ENCODE results near the gene TMEM232.
"Not testable (repeated sequence)": the region's sequence is repeated elsewhere in the genome, so short reads cannot be mapped to it uniquely, and the experiment has no call there.

Gene TMEM232

DNA sequence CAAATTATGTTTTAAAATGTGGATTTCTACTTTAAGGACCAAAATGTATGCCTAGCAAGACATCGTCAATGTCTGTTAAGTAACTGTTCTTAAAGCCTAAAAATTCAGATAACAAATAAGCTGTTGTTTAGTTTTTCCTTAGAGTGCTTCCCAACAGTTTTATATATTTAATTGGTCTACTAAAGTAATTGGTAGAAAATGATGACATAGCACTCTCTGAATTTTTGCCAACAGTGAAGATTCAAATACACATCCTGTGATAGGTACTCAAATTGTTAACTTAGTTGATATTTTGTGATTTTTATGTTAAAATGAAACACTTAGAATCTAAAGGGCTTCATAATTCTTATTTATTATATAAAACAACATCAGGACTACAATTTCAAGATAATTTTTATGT, 107.5 kb downstream of the TMEM232 start:
- DNase-seq: no peak

DNA sequence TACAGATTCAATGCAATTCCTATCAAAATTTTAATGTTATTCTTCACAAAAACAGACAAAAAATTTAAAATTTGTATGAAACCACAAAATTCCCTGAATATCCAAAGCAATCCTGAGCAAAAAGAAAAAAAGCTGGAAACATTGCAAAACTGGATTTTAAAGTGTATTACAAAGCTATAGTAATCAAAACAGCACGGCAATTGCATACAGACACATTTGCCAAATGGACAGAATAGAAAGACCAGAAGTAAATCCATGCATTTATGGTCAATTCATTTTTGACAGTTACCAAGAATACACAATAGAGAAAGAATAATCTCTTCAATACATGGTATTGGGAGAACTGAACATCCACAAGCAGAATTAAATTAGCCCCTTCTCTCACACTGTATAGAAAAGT, 110.5 kb downstream of the TMEM232 start:
- no peak for DNase-seq

DNA sequence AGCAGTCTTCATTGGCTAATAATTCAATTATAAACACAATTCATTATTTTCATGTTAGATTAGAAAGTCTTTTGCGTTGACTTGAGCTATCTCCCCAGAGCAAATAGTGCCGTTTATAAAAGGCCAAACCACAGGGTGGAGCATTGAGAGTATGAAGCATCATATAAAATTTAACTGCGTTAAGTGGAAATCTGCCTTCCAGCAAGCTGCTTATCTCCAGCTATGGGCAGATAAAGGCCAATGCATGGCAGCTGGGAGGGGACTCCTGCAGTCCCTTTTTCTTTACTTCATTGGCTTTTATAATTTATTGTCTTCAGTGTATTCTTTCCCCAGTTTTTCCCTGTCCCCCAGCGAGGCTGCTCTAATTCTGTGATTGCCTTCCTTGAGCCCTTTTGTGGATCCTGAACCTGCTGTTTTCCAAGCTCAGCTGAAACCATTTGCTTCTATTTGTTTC, 113.7 kb downstream of the TMEM232 start:
- no peak for DNase-seq

DNA sequence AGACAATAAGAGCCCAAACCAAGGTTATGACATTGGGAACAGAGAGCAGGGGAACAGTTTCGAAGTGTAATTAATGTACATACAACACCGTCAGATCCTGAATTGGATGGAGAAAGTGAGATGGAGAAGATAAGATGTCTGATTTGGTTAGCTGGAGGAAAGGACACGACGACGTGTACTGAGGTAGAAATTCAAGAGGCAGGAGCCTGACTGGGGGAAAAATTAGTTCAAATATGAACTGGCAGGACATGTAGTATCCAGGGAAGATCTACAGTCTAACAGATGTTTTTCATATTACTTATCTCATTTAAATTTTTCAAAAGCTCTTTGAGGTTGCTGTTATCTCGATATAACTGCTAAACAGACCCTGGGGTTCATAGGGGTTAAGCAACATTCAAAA, 114.7 kb downstream of the TMEM232 start:
- no peak for DNase-seq

DNA sequence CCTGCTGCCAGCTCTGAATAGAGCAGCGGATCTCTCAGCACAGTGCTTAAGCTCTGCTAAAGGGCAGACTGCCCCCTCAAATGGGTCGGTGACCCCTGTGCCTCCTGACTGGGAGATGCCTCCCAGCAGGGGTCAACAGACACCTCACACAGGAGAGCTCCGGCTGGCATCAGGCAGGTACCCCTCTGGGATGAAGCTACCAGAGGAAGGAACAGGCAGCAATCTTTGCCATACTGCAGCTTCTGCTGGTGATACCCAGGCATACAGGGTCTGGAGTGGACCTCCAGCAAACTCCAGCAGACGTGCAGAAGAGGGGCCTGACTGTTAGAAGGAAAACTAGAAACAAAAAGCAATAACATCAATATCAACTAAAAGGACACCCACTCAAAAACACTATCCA, 131.6 kb downstream of the TMEM232 start:
- DNase-seq: no peak

DNA sequence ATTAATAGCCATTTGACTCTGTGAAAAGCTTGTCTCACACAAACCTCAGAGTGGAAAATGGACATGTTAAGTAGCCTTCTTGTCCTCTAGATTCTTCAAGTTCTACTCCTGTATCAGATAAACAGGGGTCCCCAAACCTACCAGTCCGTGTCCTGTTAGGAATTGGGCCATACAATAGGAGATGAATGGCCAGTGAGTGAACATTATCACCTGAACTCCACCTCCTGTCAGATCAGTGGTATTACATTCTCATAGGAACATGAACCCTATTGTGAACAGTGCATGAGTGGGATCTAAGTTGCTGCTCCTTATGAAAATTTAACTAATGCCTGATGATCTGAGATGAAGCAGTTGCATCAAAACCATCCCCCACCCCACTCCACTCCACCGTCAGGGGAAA, 136.3 kb downstream of the TMEM232 start:
- no peak for DNase-seq

DNA sequence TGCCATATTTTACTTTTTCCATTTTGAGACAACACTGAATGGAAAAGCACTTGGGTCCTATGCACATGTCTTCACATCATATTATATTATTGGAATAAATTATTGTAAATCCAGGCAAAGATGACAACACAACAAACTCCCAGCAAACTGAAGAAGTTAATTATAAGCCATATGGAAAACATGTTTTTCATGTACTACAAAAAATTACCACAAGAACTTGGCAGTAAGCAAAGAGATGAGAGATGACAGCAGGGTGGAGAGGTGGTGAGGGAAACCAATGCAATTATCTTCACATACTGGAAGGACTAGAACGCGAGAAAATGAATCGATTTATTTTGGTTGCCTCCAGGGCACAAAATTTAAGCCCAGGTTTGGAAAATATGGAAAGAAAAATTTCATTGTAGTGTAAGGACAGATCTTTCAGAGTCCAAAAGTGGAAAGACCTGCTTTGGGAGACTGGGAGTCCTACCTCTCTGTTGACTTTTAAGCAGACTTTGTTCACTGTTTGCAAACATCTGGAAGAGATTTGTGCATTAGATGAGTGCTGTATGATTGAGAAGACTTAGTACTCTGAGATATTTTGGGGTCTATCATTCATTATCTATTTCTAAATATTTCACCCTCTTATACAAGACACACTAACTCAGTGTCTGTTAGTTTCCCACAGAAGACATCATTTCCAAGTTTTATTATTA, 138.0 kb downstream of the TMEM232 start:
- DNase-seq: no peak

DNA sequence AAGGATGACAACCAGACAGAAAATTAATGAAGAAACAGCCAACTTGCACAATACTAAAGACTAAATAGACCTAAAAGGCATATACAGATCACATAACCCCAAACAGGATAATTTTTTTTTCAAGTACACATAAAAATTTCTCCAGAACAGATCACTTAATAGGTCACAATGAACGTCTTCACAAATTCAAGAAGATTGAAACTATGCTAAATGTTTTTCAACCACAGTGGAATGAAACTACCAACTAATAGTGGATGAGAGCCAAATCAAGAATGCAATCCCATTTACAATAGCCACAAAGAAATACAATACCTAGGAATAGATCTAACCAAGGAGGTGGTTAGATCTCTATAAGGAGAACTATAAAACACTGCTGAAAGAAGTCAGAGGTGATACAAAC, 145.8 kb downstream of the TMEM232 start:
- no peak for DNase-seq

DNA sequence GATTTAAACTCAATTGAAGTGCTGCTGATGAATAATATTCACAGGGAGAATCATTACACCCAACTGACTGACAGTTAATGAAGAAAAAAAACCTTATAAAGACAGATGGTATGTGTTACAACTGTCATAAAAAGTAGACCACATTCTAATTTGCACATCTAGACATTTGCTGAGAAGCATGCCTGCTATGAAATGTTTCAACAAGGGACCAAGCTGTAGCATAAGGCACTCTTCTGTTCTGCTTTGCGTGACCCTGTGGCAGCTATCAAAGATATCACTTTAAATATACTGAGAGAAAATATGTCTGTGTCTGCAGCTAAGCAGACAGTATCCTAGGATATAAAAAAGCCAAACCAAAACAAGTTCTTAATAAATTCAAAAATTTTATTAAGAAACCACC, 153.7 kb downstream of the TMEM232 start:
- no peak for DNase-seq

DNA sequence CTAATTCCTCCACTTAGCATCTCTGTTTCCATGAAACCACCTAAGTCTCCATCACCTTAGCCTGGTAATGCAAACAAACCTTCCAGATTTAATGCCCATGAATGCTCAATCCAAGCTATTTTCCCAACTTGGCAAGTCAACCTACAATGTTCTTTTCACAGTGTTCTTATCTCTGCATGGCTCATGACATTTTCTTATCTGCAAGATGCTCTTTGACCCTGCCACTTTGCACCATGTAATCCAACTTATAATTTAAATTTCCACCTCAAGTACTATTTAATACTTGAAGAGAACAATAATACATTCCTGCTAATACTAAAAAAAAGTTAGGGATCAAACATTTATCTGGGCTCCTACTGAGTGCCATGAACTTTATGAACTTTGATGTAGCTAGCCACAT, 164.3 kb downstream of the TMEM232 start:
- no peak for DNase-seq

DNA sequence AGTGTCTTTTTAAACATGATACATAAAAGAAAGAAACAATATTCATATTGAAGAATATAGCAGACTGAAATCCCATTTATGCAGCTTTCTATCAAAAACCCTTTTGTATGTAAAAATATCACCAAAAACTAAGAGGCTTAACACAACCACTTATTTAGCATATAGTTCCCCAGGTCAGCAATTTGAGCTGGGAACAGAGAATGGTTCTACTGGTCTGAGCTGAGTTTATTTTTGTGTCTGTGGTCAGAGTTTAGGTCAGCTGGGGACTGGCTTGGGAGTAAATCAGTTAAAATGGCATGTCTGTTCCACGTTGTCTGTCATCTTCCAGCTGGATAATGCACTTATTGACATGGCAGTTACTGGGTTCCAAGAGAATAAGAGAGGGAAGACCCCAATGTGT, 165.0 kb downstream of the TMEM232 start:
- no peak for DNase-seq

DNA sequence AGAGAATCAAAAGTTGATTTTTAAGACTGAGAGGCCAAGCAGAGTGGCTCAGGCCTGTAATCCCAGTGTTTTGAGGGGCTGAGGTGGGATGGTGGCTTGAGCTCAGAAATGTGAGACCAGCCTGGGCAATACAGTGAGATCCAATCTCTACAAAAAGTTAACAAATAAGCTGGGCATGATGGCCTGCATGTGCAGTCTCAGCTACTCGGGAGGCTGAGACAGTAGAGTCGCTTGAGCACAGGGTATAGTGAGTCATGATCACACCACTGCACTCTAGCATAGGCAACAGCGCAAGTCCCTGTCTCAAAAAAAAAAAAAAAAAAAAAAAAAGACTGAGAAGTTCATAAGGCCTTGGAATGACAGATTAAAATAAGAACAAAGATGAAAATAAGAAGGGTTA, 177.2 kb downstream of the TMEM232 start:
- DNase-seq: no peak

DNA sequence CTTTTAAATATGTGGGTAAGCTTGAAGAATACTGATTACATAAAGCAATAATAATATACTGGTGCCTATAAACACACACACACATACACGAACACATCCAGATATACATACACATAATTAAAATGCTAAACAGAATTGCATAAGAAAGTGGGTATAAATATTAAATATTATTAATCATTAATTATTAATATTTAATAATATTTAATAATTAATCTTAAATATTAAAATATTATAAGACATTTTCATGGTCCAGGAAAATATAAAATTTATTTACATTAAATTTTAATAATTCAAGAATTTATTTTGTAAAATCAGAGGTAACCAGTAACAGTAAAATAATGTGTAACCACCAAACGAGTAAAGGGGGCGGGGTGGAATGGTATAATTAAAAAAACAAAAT, 178.3 kb downstream of the TMEM232 start:
- DNase-seq: no peak

DNA sequence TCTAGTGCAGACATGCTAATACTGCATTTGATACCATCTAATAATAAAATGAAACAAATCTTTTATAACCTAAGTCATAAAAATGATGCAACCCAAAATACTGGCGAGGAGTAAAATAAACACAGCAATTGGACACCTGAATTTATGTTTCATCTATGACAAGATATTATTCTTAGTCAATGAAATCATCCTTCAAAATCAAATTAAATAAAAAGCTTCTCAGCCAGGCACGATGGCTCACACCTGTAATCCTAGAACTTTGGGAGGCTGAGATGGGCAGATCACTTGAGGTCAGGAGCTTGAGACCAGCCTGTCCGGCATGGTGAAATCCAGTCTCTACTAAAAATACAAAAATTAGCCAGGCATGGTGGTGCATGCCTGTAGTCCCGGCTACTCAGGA, 179.0 kb downstream of the TMEM232 start:
- no peak for DNase-seq

DNA sequence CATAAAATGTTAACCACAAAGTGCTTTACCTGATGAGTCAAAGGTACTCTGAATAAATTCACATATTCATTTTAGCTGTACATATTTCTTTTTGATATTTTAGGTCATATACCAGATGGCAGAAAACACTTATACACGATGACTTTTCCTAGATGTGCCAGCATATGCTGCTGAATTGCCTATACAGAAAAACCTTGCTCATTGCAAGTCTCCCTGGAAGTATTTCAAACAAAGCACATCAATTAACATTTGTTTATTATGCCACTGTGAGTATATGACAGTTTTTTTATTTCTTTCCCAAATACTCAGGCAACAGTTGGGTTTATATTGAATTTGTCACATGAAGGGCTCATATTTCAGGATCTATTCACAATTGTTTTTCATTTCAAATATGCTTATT, 180.8 kb downstream of the TMEM232 start:
- no peak for DNase-seq

DNA sequence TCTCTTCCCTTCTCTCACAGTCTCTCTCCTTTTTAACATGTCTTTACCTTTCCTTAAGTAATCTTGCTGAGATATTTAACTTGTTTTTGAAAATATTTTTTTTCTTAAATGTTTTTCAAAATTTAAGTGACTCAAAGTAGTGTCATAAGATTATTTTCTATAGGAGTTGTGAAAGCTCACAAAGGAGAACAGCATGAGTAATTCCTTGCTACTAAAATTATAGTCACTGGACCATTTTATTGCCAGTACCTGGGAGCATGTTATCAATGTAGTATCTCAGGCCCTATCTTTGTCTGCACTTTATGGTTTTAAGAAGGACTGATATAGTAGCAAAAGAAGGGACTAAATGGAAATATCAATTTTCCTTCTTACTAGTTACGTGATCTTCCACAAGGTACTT, 181.9 kb downstream of the TMEM232 start:
- DNase-seq: no peak

DNA sequence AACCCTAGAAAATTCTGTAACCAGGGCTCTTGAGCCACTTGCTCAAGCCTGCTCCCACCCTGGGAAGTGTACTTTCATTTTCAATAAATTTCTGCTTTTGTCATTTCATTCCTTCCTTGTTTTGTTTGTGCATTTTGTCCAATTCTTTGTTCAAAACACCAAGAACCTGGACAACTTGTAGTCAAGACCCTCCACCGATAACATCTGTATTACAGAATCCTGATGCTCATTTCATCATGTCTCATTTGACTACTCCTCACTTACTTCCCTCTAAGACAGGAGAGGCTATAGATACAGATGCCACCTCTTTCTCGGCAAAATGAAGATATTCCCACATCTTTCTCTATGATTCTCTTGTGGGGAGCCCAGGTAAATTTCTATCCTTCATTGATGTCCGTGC, 183.5 kb downstream of the TMEM232 start:
- DNase-seq: no peak

DNA sequence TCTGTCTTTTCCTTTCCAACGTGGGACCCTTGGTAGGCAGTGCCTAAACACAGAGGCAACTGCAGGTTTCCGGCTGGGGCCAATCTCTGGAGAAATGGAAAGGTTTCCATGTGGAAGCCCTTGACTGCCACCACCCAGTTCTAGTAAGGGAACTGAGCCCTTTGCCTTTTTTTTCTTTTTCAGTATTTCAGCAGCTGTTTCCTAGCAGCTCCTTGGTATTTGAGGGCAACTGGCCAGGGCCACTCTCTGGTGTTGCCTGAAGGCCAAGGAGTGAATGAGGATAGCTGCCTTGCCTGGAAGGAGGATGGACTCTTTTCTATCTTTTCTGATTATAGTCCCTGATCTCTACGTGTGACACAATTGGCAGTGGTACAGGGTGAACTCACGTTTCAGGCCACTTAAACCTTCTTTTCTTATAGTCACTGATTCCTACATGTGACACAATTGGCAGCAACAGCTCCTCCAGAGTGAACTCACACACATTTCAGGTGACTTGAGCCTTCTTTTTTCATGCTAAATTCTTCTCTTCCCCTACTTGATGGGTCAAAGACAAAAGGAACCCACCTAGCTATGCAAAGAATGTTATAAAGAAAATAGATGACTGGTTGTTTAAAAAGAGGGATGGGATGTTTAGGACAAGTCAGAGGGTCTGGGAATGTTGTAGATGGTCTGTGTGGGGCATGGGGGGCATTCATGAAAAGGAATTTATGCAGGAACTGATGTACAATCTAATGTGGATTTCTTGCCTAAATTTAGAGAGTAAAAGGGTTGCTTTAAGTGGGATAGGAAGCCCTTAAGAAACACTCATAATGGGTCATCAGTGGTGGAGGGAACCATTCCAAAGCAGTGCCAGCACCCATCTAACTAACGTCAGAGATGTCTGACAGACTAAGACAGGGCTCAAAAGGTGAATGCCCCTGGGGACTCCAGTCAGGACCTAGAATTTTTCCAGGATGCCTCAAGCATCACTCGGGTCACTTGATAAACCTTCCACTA, 190.1 kb downstream of the TMEM232 start:
- DNase-seq: no peak

DNA sequence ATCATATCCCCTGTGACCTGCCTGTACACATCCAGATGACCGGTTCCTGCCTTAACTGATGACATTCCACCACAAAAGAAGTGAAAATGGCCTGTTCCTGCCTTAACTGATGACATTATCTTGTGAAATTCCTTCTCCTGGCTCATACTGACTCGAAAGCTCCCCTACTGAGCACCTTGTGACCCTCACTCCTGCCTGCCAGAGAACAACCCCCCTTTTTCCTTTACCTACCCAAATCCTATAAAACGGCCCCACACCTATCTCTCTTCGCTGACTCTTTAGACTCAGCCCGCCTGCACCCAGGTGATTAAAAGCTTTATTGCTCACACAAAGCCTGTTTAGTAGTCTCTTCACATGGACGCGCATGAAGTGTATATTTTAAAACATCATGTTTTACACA, 191.3 kb downstream of the TMEM232 start:
- DNase-seq: not testable (repeated sequence)

DNA sequence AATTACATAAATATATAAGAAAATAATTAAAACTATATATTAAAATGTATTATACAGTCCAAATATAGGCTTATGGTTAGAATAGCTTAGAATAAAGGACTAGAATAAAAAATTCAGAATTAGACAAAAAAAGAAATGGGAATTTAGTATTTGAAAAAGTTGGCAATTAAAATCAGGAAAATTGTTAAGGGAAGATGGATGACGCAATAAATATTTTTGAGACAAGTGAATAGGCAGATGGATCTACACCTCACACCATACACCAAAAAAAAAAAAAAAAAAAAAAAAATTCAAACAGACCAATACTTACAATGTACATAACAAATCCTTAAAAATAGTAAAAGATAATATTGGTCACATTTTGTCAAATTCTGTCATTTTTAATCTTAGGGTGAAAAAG, 200.7 kb downstream of the TMEM232 start:
- no peak for DNase-seq

DNA sequence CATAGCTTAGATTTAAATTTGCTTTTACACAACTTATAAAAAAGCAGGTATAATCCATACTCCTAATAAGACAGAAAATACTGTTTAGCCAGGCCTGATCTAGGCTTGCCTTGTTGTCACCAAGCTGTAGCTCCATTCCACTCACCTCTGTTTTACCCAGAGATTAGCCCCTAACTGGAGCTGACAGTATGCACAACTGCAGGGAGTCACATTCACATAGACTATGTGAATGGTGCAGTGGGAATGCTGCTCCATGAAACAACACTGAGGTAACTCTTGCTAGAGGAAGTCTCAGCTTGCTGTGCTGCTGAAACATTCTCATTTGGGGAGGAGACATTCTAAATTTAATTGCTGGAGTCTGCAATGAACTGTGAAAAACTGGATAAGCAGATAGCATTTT, 209.1 kb downstream of the TMEM232 start:
- no peak for DNase-seq

DNA sequence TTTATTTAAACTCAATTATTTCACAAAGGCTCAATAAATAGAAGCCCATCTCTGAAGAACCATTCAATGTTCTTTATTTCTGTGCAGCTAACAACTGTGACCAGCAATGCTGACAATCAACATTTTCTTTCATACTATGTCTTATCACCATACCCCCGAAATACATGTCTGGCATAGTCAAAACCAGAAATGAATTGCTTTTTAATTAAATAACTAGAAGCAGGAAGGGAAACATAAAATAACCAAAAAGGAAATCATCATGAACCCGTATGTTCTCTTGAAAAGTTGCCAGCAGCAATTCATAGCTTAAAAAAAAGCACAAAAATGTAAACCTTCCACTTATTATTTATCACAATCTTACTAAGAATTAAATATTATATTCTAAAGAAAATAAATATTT, 212.4 kb downstream of the TMEM232 start:
- no peak for DNase-seq

DNA sequence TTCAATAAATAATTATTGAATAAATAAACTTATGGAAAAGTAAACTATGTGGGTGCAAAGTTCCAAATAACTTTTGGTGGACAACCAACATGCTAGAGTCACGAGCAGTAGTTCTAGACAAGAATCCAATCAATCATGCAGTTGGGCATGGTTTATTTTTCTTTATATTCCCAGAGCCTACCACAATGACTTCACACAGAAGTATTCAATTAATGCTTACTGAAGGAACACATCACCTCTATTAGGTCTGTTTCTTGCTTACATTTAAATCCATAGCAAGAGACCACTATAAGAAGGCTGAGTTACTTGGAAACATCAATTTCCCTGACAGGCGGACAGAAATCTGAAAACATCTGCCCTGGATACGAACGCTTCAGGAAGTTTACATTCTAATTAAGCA, 214.2 kb downstream of the TMEM232 start:
- DNase-seq: no peak

DNA sequence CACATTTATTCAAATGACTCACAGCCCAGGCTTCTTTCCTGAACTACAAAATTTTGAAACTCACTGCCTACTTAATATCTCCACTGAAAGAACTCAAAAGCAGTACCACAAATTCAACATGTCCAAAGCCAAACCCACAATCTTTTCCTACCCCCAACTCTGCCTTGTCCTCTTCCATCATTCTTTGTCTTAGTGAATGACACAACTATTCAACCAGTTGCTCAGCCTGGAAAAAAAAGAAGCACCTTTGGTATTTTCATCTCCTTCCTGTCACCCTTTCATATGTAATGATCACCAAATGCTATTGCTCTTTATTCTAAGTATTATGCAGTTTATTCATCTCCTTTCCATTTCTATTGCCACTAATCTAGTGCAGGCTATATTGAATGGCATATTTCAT, 216.3 kb downstream of the TMEM232 start:
- no peak for DNase-seq

Data from activated T-cell treated with anti-CD3 and anti-CD28 coated beads for 4 hours (primary cell).